Stimulated activated CD8-positive, alpha-beta memory T cell treated with anti-CD3 and anti-CD28 coated beads, Interleukin-12 subunit alpha, Interleukin-12 subunit beta, amount 100 ng/mL, for 24 hours (primary cell): ENCODE results near the gene CHN2.

Experiments
- DNase-seq: peaks from one replicate; pipeline ENCODE4 v3.0.0-alpha.2; 2020; ENCODE audit errors: extremely low read depth

The CHN2 gene

DNA sequence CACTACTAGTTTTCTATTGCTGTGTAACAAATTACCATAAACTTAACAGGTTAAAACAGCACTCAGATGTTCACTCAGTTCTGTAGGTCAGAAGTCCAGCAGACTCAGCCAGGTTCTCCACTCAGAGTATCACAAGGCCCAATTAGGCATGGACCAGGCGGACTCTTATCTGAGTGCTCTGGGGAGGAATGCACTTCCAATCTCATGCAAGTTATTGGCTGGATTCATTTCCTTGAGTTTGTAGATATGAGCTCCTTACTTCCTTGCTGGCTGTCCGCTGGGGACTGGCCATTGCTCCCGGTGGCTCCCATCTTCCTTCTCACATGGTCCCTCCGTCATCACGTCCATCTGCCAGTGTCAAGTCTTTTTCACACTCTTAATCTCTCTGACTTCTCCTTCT lies 232.0 kb downstream of the CHN2 start:
- no peak for DNase-seq

DNA sequence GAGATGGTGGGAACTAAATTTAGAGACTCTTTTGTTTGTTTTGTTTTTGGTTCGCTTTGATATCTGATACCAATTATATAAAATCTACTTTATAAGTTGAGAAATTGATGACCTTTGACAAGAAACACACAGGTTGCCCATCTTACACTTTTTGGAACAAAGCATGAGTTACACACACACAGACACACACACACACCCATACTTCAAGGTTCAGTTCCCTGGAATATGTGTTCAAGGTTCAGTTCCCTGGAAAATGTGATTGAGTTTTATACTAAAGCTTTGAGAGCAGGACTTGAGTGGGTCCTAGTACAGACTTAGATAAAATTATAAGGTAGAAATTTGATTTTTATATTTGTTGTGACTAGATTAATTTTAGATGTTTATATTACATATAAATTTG lies 234.8 kb downstream of the CHN2 start:
- DNase-seq, result no peak

DNA sequence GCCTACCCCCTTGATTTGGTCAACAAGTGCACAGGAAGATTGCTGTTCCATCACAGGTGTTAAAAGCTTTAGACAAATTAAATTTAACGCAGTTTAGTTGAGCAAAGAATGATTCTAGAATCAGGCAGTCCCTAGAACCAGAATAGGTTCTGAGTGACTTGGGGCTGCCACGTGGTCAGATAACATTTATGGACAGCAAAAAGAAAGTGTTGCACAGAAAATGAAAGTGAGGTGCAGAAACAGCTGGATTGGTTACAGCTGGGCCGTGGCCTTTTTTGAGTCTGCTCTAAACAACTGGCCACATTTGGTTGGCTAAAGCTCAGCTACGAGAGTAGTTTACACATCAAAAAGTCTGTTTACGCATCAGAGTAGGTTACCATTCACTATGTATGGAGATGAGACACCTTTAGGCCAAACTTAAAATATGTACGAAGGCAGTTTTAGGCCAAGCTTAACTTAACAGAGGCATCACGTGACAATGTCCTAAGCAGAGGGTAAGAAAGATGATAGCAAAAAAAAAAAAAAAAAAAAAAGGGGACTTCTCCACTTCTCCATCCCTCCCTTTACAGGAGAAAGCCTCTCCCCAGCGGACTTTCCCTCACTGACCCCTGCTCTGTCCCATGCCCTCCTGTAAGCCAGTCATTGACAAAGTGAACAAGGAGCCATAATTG lies 235.8 kb downstream of the CHN2 start:
- DNase-seq, result no peak

GRCh38 chr7:29431686-29432085 lies 237.1 kb downstream of the CHN2 start:
- no peak for DNase-seq

DNA sequence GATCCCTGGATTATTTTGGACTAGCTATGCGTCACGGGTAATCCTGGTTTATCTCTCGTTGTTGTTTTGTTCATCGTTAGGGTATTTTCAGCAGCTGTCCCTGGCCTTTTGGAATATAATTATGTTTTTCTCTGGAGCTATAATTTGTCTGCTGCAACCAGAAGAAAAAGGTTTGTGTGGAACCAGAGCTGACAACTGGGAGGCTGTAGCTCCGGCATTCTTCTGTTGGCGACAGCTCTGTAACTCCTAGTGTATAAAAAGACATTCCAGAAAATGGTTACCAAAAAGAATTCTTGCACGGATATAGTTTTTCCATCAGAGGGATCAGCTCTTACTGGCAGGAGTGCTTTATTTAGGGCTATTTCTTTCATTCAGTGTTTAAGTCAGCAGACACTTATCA lies 238.1 kb downstream of the CHN2 start:
- no peak for DNase-seq

DNA sequence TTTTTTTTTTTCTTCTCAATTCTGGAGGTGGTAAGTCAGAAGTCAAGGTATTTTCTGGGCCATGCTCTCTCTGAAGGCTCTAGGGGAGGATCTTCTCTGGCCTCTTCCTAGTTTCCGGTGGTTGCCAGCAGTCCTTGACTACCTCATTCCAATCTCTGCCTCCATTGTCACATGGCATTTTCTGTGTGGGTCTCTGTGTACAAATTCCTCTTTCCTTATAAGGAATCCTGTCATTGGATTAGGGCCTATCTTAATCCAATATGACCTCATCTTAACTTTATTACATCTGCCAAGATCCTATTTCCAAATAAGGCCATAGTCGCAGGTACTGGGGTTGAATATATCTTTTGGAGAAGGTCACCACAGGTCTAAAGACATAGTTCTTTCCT lies 239.8 kb downstream of the CHN2 start:
- no peak for DNase-seq

DNA sequence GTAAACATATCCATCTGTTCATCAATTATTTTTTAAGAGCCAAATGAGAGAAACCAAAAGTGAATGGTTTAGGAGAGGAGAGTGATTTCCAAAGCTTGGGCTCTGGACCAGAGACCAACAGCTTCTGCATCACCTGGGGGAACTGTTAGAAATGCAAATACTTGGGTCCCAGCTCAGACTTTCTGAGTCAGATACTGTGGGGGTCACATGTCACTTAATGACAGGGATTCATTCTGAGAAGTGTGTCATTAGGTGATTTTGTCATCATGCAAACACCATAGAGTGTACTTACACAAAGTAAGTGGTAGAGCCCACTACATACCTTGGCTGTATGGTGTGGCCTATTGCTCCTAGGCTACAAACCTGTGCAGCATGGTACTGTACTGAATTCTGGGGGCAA lies 240.6 kb downstream of the CHN2 start:
- DNase-seq, result no peak

- no peak for DNase-seq
Observed at GRCh38 chr7:29435902-29436301, 241.3 kb downstream of the CHN2 start.

GRCh38 chr7:29442146-29442545 lies 247.6 kb downstream of the CHN2 start:
- DNase-seq, result no peak

DNA sequence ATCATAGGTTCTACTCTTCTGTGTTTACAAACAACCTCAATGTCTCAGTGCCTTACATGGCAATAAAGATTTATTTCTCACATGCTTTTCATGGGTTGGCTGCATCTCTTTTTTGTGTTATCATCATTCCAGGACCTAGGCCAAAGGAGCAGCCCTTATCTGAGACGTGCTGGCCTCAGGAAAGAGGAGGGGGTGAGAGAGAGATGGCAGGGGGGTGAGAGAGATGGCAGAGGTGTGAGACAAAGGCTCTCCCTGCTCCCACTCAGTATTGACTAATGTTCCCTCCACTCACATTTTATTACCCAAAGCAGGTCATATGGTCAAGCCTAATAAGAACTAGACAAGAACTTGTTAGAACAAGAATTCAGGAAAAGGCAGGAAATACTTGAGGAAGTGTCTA lies 249.0 kb downstream of the CHN2 start:
- no peak for DNase-seq

DNA sequence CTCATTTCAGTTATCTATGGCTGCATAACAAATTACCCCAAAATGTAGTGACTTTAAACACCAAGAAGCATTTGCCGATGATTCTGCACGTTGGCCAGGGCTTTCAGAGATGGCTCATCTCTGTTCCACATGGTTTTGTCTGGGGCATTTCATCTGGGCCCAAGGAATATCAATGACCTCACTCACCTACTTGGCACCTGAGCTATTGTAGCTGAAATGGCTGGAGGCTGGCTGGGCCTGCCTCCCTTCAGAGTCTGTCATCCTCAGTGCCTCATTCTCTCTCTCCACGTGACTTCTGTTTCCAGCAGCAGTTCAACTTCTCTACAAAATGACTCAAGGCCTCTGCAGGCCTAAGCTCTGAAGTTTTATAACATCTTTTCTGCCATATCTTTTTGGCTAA lies 249.7 kb downstream of the CHN2 start:
- no peak for DNase-seq

GRCh38 chr7:29445736-29446135 lies 251.2 kb downstream of the CHN2 start:
- no peak for DNase-seq

DNA sequence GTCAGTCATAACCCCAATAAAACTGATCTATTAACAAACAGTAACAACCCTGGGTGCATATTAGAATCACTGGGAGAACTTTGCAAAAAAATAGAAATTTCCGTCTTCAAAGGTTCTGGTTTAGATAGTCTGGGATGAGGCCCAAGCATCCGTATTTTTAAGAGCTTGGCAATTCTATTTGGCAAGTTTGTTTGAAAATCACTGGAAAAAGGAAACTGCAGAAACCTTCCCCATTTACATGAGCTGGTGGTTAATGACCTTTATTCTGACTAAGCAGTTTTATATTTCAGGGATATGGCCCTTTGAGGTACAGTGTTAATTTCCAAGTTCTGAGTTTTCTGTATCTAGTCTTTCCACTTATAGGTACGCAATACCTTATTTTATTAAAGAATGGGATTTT lies 253.3 kb downstream of the CHN2 start:
- no peak for DNase-seq

DNA sequence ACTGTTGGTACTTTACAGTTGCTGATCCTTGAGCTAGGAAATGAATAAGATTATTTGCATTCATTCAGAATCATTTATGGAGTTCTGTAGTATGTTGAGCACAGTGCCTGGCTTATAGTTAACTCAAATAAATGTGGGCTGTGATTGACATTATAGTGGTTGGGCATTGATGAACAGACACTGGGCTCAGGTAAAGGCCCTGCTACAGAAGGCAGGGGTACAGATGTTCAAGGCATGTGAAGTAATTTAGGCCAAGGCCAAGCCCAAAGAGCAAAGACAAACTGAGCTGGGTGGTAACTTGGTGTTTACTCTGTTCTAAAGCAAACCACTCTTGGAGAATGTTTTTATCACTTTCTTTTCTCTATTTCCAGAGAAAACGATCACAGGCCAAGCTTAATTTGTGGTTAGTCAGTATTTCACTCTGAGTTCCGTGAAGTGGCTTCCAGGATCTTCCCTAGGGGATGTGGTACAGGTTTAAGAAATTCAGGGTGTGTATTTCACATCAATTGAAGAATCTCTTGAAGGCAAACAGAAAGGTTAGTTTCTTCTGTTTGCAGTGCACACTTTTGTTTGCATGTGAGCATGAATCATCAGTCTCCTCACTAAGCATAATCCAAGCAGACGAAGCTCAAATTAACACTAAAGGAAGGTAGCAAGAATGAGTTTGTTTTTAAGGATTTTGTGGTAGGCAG lies 255.1 kb downstream of the CHN2 start:
- no peak for DNase-seq

GRCh38 chr7:29453021-29453420 lies 258.4 kb downstream of the CHN2 start:
- DNase-seq, result no peak

DNA sequence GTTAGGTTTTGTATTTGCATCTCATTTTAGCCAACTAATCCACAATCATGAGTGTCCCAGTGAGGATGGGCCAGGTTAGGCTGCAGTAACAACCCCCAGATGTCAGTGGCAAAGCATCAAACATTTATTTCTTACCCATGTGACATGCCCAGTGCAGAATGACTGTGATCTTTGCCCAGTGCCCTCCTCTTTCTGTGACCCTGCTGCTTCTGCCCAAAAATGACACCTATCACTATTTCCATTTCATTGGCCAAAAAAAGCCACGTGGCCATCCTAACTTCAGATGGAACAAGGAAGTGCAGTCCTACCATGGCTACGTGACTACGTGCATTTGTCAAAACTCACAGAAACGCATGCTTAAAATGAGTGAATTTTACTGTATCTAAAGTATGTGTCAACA lies 259.9 kb downstream of the CHN2 start:
- no peak for DNase-seq

GRCh38 chr7:29454899-29455451 lies 260.4 kb downstream of the CHN2 start:
- DNase-seq, result no peak

DNA sequence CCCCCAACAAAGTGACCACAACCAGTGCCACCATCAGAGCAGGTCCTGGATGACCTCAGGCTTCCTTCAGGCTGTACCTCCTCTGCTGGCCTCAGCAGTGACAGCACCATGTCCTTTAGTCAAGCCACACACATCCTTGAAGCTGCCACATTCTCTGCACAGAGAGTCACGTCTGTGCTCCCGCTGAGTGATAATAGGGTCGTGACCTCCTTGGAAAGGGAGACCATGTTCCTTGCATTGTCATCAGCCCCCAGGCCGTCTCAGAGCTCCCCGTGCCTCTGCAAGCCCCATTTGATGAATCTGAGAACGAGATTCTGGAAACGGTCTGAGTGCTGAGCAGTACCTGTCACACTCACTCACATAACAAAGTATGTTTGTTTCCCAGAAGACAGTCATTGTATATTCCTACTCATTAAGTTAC lies 262.6 kb downstream of the CHN2 start:
- no peak for DNase-seq

GRCh38 chr7:29457565-29458011 lies 263.0 kb downstream of the CHN2 start:
- DNase-seq, result no peak

- no peak for DNase-seq
Observed at GRCh38 chr7:29458933-29459332, 264.4 kb downstream of the CHN2 start.

GRCh38 chr7:29459589-29459988 lies 265.0 kb downstream of the CHN2 start:
- no peak for DNase-seq

DNA sequence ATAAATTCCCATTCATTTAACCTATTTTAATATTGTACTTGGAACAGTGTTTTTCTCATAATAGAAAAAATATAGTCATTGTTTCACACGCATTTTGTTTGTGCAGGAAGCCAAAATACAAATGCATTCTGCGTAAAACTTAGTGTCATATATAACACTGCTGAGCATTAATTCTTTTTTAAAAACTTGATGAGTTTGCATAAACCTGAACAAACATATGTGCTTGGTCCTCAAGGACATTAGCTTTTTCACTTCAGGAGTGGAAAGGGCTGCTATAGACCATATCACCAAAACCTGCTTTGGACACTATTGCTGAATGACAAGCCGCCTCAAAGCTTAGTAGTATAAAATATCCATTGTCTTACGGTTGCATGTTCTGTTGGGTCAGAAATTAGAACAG lies 267.4 kb downstream of the CHN2 start:
- DNase-seq, result no peak

DNA sequence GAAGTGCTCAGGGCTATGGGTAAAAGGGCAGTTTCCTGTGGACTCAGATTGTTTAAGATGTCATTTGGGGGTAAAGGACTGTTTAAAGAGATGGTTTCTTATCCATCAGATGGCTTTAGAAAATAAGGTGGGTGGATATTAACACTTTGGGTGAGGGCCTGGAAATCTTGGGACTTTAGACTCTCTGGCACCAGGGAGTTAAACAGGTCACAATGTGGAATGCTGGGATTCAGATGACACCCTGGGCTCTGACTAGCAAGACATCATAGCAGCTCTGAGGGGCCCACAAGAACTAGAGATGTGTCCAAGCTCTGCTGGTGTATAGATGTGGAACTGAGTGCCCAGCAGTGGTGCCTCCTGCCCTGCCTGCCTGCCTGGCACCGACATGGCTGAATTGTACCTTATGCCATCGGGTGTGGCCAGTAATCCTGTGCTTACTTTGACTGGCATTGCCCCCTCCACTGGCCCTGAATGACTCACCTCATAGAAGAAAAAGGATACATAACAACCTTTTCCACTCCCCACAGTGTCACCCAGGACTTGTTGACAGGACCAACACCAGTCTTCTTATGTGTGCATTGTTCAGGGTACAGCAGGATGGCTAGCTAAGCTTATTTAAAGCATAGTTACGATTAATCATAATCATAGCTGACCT lies 269.1 kb downstream of the CHN2 start:
- DNase-seq, result no peak
